Common myeloid progenitor, CD34-positive (primary cell): ENCODE measurements around the gene AKNA.

Experiments used
- CTCF ChIA-PET: fragments of 350-600 bp; sonication (Branson Sonifier 250); formaldehyde crosslinking; loops from one replicate; lab custom pipeline; 2021; ENCODE audit warnings: antibody characterized with exemption; lab: Charles Lee
- POLR2A ChIA-PET: fragments of 350-600 bp; sonication (Branson Sonifier 250); formaldehyde crosslinking; loops from one replicate; lab custom pipeline; 2021; ENCODE audit warnings: antibody characterized with exemption; lab: Charles Lee
- DNase-seq, 3 donors: peaks; one replicate each; pipeline versions ENCODE4 v3.0.0 to v3.0.0-alpha.2; 2013
- H3K27ac ChIP-seq, 2 experiments: 1 replicate in 1 of 2; 2 replicates in 1 of 2; pipeline ENCODE4 v1.7.0; 2013; ENCODE audit warnings: inconsistent platforms in 2 of 2, low read length in 2 of 2, mild to moderate bottlenecking in 2 of 2, low read depth in 1 of 2, moderate library complexity in 1 of 2; ENCODE audit not compliant: severe bottlenecking in 2 of 2, insufficient read depth in 1 of 2, poor library complexity in 1 of 2
- H3K27me3 ChIP-seq, 5 experiments: replicated peaks in 2 of 5; 1 replicate in 3 of 5; 2 replicates in 2 of 5; pipeline versions ENCODE4 v1.6.1 to v1.7.0; 2013; ENCODE audit warnings: low read length in 4 of 5, mild to moderate bottlenecking in 2 of 5, moderate library complexity in 2 of 5, inconsistent platforms in 1 of 5; ENCODE audit not compliant: insufficient read depth in 5 of 5, control insufficient read depth in 4 of 5
- H3K36me3 ChIP-seq, 4 experiments: 1 replicate in 2 of 4; 2 replicates in 2 of 4; pipeline versions ENCODE4 v1.6.1 to v1.7.0; 2013; ENCODE audit warnings: low read length in 3 of 4, control low read depth in 1 of 4, mild to moderate bottlenecking in 1 of 4; ENCODE audit not compliant: control insufficient read depth in 4 of 4, insufficient read depth in 4 of 4
- H3K4me1 ChIP-seq, 4 experiments: 1 replicate in 3 of 4; 2 replicates in 1 of 4; pipeline versions ENCODE4 v1.6.1 to v1.7.1; 2013; ENCODE audit warnings: low read length in 3 of 4, mild to moderate bottlenecking in 3 of 4, control low read depth in 1 of 4, inconsistent platforms in 1 of 4, moderate library complexity in 1 of 4; ENCODE audit not compliant: control insufficient read depth in 4 of 4, insufficient read depth in 4 of 4; ENCODE audit errors: control extremely low read depth in 1 of 4
- H3K4me3 ChIP-seq, 7 experiments: 1 replicate in 4 of 7; 2 replicates in 3 of 7; pipeline versions ENCODE4 v1.5.1 to v1.7.0; 2013; ENCODE audit warnings: mild to moderate bottlenecking in 7 of 7, low read length in 6 of 7, moderate library complexity in 6 of 7, inconsistent platforms in 2 of 7, low read depth in 2 of 7, control low read depth in 1 of 7; ENCODE audit not compliant: insufficient read depth in 4 of 7, control insufficient read depth in 1 of 7; ENCODE audit errors: extremely low read depth in 1 of 7
- H3K9me3 ChIP-seq, 5 experiments: 1 replicate in 4 of 5; 2 replicates in 1 of 5; pipeline versions ENCODE4 v1.6.1 to v1.7.1; 2013; ENCODE audit warnings: low read length in 4 of 5, mild to moderate bottlenecking in 2 of 5, inconsistent platforms in 1 of 5, low read depth in 1 of 5, moderate library complexity in 1 of 5; ENCODE audit not compliant: control insufficient read depth in 4 of 5, insufficient read depth in 2 of 5; ENCODE audit errors: control extremely low read depth in 1 of 5
- WGBS: methylation state at CpG from one replicate; pipeline ENCODE4 v1.1.5; 2013; ENCODE audit not compliant: insufficient coverage; 5-methylcytosine and 5-hydroxymethylcytosine counted together

Gene AKNA

DNA sequence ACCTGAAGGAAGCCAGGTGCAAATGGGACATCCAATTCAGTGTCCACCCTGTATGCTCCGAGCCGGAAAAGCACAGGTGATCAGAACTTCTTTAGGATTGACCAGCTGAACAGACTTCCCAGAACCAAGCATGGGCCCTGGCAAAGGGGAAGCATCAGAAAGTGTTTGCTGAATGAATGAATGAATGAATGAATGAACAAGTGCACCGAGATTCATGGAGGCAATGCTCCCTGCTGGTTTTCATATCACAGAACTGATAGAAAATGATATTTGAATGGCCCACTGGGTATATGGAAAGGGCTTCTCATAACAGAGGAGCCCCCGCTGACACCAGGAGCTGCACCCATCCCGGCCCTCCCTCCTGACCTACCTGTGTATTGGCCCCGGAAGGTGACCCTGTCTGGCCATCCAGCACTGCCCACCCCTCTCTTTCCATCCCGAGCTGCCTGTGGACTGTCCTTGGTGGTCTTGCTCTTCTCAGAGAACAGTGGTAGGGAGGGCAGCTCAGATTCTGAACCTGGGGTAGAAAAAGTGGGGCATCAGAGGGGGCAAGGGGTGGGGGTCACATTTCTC, 42.2 kb downstream of the AKNA start:
- peaks cover 0 to 22% (median 14%) of the 10 kb centered on the region in 4 experiments for H3K4me1 ChIP-seq
- peaks cover 29 to 98% (median 87%) of the 10 kb centered on the region in 4 experiments for H3K36me3 ChIP-seq
- no peak for DNase-seq
- no peaks in the 10 kb centered on the region for H3K27me3 ChIP-seq
- WGBS: 95% methylated on average over 3 of the region's 7 CpGs
- H3K4me3 ChIP-seq: no peak overlapping the region
- H3K9me3 ChIP-seq: no peaks in the 10 kb centered on the region
- ChIA-PET POLR2A (interaction anchor here (0.6 kb wide), 1 partner anchor 886 kb away, joined by 6 read pairs; no protein-coding TSS in a partner anchor), CTCF (interaction anchor here (0.6 kb wide), 1 partner anchor 774 kb away, joined by 3 read pairs; no protein-coding TSS in a partner anchor)
- H3K27ac ChIP-seq: no peak overlapping the region

DNA sequence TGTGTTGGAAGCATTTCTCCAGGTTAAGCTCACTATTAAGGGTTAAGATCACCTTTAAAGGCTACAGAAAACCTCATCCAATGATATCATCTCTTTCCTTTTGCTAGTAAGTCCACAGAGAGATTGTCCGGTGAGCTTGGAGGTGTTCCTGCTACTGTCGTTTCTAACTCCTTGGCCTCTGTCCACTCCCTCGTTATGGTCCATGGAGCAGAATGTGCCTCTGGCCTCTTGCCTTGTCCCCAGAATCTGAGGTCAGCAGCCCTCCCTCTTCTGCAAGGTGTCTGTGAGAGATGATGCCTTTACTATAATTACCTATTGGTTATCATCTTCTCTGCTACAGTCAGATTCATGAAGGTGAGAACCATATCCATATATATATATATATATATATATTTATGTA, 43.1 kb downstream of the AKNA start:
- CTCF ChIA-PET: interaction anchor here (1.2 kb wide), 1 partner anchor 61 kb away, joined by 5 read pairs; no protein-coding TSS in a partner anchor
- DNase-seq: no peak
- Histone ChIP-seq H3K27me3 (no peaks in the 10 kb centered on the region), H3K4me1 (peaks cover 0 to 22% (median 11%) of the 10 kb centered on the region in 4 experiments), H3K9me3 (no peaks in the 10 kb centered on the region), H3K36me3 (peaks cover 28 to 98% (median 84%) of the 10 kb centered on the region in 4 experiments), H3K27ac (no peak overlapping the region), H3K4me3 (no peak overlapping the region)
- WGBS: 94% methylated on average over 3 of the region's 3 CpGs
- POLR2A ChIA-PET: no interaction called here

DNA sequence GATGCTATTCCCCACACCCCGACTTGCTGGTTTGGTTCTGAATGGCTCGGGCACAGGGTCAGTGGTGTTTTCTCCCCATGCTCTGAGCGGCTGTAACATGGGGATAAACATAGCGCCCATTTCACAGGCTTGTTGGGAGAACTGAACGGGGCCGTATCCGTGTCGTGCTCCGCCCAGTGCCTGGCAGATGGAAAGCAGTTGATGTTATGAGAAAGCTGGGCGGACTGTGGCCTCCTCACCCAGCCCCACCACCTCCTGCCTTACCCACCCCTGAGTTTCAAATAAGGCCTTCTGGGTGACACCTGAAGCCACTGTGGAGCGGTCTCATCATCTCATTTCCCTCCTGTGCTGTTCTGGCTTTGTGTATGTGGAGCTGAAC, 43.6 kb downstream of the AKNA start:
- CTCF ChIA-PET: interaction anchor here (1.2 kb wide), 1 partner anchor 62 kb away, joined by 5 read pairs; no protein-coding TSS in a partner anchor
- Histone ChIP-seq H3K36me3 (peaks cover 28 to 98% (median 83%) of the 10 kb centered on the region in 4 experiments), H3K27me3 (no peaks in the 10 kb centered on the region), H3K9me3 (no peaks in the 10 kb centered on the region), H3K4me1 (peaks cover 0 to 17% (median 6%) of the 10 kb centered on the region in 4 experiments), H3K27ac (no peak overlapping the region), H3K4me3 (no peak overlapping the region)
- DNase-seq: no peak
- 98% methylated on average over 5 of the region's 11 CpGs for WGBS
- POLR2A ChIA-PET: no interaction called here

DNA sequence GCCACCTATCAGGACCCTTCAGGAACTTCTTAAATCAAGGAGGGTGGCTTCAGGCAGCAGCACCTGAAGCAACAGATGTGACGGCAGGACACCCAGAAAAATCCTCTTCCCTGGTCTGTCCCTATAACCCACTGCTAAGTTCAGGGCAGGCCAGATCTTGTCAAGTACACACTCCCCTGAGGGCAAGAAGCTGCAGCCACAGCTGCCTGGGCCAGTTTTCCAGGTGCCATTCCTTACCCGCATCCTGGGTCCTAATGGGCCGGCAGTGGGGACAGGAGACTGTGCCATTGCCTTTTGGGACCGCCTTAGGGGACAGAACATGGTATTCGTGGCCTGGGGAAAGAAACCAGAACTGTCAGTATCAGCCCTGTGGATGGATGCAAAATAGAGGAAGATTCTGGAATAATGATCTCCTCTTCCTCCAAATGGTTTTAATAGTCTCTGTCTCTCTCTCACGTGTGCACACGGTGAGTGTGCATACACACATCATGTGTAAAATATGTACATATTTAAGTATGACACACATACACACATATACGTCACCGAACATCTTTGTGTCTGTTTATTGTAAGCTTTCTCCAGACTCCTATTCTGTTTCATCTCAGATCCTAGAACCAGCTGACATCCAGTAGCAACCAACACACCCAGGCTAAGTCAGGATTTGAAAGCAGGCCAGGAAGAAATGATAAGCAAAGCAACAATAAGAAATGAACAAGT, 44.2 kb downstream of the AKNA start:
- no peak for DNase-seq
- ChIA-PET CTCF (interaction anchor here (1.2 kb wide), 1 partner anchor 62 kb away, joined by 5 read pairs; no protein-coding TSS in a partner anchor), POLR2A (no interaction called here)
- 98% methylated on average over 7 of the region's 9 CpGs for WGBS
- Histone ChIP-seq H3K4me3 (no peak overlapping the region), H3K27ac (no peak overlapping the region), H3K9me3 (no peaks in the 10 kb centered on the region), H3K27me3 (no peaks in the 10 kb centered on the region), H3K36me3 (peaks cover 30 to 97% (median 83%) of the 10 kb centered on the region in 4 experiments), H3K4me1 (peaks cover 0 to 11% (median 1%) of the 10 kb centered on the region in 4 experiments)

DNA sequence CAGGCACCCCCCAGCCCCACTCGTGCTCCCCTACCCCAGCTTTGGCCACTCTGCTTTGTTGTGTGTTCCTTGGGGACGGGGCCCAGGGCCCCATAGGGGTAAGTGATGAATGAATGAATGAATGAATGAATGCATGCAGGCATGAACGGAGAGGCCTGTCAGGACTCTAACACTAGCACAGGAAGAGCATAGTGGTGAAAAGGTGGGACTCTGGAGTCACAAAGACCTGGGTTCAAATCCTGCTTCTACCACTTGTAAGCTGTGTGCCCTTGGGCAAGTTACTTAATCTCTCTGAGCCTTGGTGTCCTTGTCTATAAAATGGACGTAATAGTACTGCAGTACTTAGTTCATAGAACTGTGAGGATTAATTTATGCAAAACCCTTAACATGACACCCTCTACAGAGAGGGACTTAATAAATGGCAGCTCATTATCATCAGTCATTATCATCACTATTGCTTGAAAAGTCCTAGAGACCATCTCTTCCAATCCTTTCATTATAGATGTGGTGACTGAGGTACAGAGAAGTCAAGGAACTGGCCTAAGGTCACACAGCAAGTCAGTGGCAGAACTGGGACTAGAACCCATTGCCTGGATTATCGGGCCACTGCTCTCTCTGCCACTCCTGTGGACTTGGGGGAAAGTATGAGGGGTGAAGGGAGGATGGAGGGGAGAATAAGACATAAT, 44.9 kb downstream of the AKNA start:
- DNase-seq: no peak
- Histone ChIP-seq H3K9me3 (no peaks in the 10 kb centered on the region), H3K4me1 (peaks cover 0 to 9% (median 0%) of the 10 kb centered on the region in 4 experiments), H3K36me3 (peaks cover 33 to 97% (median 82%) of the 10 kb centered on the region in 4 experiments), H3K27ac (no peak overlapping the region), H3K27me3 (no peaks in the 10 kb centered on the region), H3K4me3 (no peak overlapping the region)
- CTCF ChIA-PET: no interaction called here
- 97% methylated on average over 2 of the region's 5 CpGs for WGBS
- POLR2A ChIA-PET: no interaction called here

DNA sequence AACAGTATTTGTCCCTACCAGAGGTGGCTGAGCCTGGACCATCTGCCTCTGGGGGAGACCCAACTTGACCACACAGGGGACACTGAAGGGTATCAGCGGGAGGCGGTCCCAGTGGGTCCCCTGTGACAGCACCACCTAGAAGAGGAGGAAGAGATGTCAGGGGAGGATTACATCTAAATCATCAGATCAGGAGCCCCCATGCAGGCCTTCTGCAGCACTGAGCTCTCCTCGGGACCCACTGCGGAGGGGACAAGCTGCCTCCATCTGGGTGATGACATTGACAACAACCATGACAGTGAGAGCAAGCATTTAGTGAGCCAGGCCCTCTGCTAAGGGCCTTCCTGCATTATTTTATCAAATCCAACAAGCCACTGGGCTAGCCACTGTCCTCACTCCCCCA, 45.8 kb downstream of the AKNA start:
- CTCF ChIA-PET: interaction anchor here (1.1 to 5.9 kb wide), 2 partner anchors 45 to 63 kb away, joined by 3 to 41 read pairs; partner anchors contain the start of gene AKNA
- H3K27ac ChIP-seq: no peak overlapping the region

More for the DNA sequence above, 45.8 kb downstream of the AKNA start:
- WGBS: 97% methylated on average over 4 of the region's 4 CpGs
- Histone ChIP-seq H3K9me3 (no peaks in the 10 kb centered on the region), H3K27me3 (no peaks in the 10 kb centered on the region), H3K4me1 (peaks cover 0 to 9% (median 0%) of the 10 kb centered on the region in 4 experiments), H3K36me3 (peaks cover 36 to 99% (median 85%) of the 10 kb centered on the region in 4 experiments), H3K4me3 (no peak overlapping the region)
- POLR2A ChIA-PET: no interaction called here
- DNase-seq: no peak
